H9 (cell line): ENCODE results near the gene FKRP. TPM values are rescaled to one million over a fixed set of nuclear protein-coding genes. Genes with fewer than 3 reads are reported as not detected.

ENCODE experiments used
- DNase-seq: peaks from one replicate; pipeline ENCODE4 v3.0.0-alpha.2; 2017
- H2AFZ ChIP-seq: one replicate; pipeline ENCODE4 v1.6.1; 2013; ENCODE audit warnings: mild to moderate bottlenecking, low read length, control low read depth, moderate library complexity
- H2AK5ac ChIP-seq: 2 replicates; pipeline ENCODE4 v1.6.1; 2013; ENCODE audit warnings: low read length, control low read depth, mixed read lengths; ENCODE audit not compliant: insufficient read length
- H2BK120ac ChIP-seq: one replicate; pipeline ENCODE4 v1.6.1; 2013; ENCODE audit warnings: low read depth, mild to moderate bottlenecking, low read length, control low read depth, inconsistent platforms; ENCODE audit not compliant: poor library complexity, severe bottlenecking
- H2BK12ac ChIP-seq: 2 replicates; pipeline ENCODE4 v1.6.1; 2013; ENCODE audit warnings: low read length, control low read depth, mixed read lengths, low read depth; ENCODE audit not compliant: insufficient read length
- H2BK15ac ChIP-seq: 2 replicates; pipeline ENCODE4 v1.6.1; 2013; ENCODE audit warnings: low read depth, low read length, control low read depth
- H2BK20ac ChIP-seq: one replicate; pipeline ENCODE4 v1.6.1; 2013; ENCODE audit warnings: low read depth, mild to moderate bottlenecking, low read length, control low read depth, inconsistent platforms; ENCODE audit not compliant: poor library complexity, severe bottlenecking
- H2BK5ac ChIP-seq: 2 replicates; pipeline ENCODE4 v1.6.1; 2013; ENCODE audit warnings: low read length, control low read depth, mixed read lengths; ENCODE audit not compliant: insufficient read length
- H3K14ac ChIP-seq: 2 replicates; pipeline ENCODE4 v1.6.1; 2013; ENCODE audit warnings: low read length, control low read depth; ENCODE audit not compliant: insufficient read depth
- H3K18ac ChIP-seq: 2 replicates; pipeline ENCODE4 v1.6.1; 2013; ENCODE audit warnings: low read depth, mild to moderate bottlenecking, mixed read lengths, low read length, control low read depth; ENCODE audit not compliant: insufficient read length
- H3K23ac ChIP-seq: 2 replicates; pipeline ENCODE4 v1.6.1; 2013; ENCODE audit warnings: low read length, control low read depth, mixed read lengths, low read depth; ENCODE audit not compliant: insufficient read length
- H3K23me2 ChIP-seq: 2 replicates; pipeline ENCODE4 v1.6.1; 2013; ENCODE audit warnings: low read depth, mild to moderate bottlenecking, mixed read lengths, low read length, control low read depth; ENCODE audit not compliant: insufficient read length, poor library complexity, severe bottlenecking
- H3K27ac ChIP-seq: 2 replicates; pipeline ENCODE4 v1.5.1; 2013; ENCODE audit warnings: low read length, control low read depth, mixed read lengths, low read depth; ENCODE audit not compliant: insufficient read length
- H3K27me3 ChIP-seq: 2 replicates; pipeline ENCODE4 v1.6.1; 2013; ENCODE audit warnings: low read length, control low read depth, inconsistent platforms; ENCODE audit not compliant: insufficient read depth
- H3K4ac ChIP-seq: 2 replicates; pipeline ENCODE4 v1.6.1; 2013; ENCODE audit warnings: low read depth, mild to moderate bottlenecking, control low read depth, inconsistent platforms, low read length, moderate library complexity
- H3K4me1 ChIP-seq: 2 replicates; pipeline ENCODE4 v1.6.1; 2013; ENCODE audit warnings: low read length, control low read depth, inconsistent platforms; ENCODE audit not compliant: insufficient read depth
- H3K4me2 ChIP-seq: 2 replicates; pipeline ENCODE4 v1.6.1; 2013; ENCODE audit warnings: low read length, control low read depth, mixed read lengths; ENCODE audit not compliant: insufficient read length, insufficient read depth
- H3K56ac ChIP-seq: 2 replicates; pipeline ENCODE4 v1.6.1; 2013; ENCODE audit warnings: low read depth, mild to moderate bottlenecking, mixed read lengths, low read length, control low read depth; ENCODE audit not compliant: insufficient read length
- H3K79me1 ChIP-seq: 2 replicates; pipeline ENCODE4 v1.6.1; 2013; ENCODE audit warnings: low read depth, mild to moderate bottlenecking, moderate library complexity, low read length, control low read depth, inconsistent platforms; ENCODE audit not compliant: insufficient read depth, poor library complexity, severe bottlenecking
- H3K79me2 ChIP-seq: 2 replicates; pipeline ENCODE4 v1.6.1; 2013; ENCODE audit warnings: low read length, control low read depth, inconsistent platforms; ENCODE audit not compliant: insufficient read depth
- H3K9ac ChIP-seq: 2 replicates; pipeline ENCODE4 v1.6.1; 2013; ENCODE audit warnings: low read length, control low read depth, mixed read lengths; ENCODE audit not compliant: insufficient read length; ENCODE audit errors: extremely low read depth
- H3K9me3 ChIP-seq: one replicate; pipeline ENCODE4 v1.6.1; 2013; ENCODE audit warnings: low read depth, low read length, inconsistent platforms; ENCODE audit not compliant: control insufficient read depth
- H3T11ph ChIP-seq: one replicate; pipeline ENCODE4 v1.6.1; 2013; ENCODE audit warnings: mild to moderate bottlenecking, low read length, control low read depth, inconsistent platforms
- H4K20me1 ChIP-seq: one replicate; pipeline ENCODE4 v1.6.1; 2013; ENCODE audit not compliant: control insufficient read depth, insufficient read length, insufficient read depth
- H4K5ac ChIP-seq: 2 replicates; pipeline ENCODE4 v1.6.1; 2013; ENCODE audit warnings: low read depth, mild to moderate bottlenecking, mixed read lengths, low read length, control low read depth; ENCODE audit not compliant: insufficient read length
- H4K8ac ChIP-seq: replicated peaks from 2 replicates; pipeline ENCODE4 v1.6.1; 2013; ENCODE audit warnings: low read length, control low read depth, mixed read lengths, low read depth; ENCODE audit not compliant: insufficient read length
- H4K91ac ChIP-seq: 2 replicates; pipeline ENCODE4 v1.6.1; 2013; ENCODE audit warnings: low read depth, mild to moderate bottlenecking, moderate library complexity, mixed read lengths, low read length, control low read depth; ENCODE audit not compliant: insufficient read length
- H3K27ac Mint-ChIP-seq, 3 experiments: 2 replicates in 2 of 3; 3 replicates in 1 of 3; pipeline ENCODE4 v1.8.0; 2020 to 2021; ENCODE audit warnings: mixed read lengths in 3 of 3, mild to moderate bottlenecking in 1 of 3, moderate library complexity in 1 of 3
- H3K27me3 Mint-ChIP-seq: 2 replicates; pipeline ENCODE4 v1.8.0; 2021; ENCODE audit warnings: low read depth, mild to moderate bottlenecking, moderate library complexity, mixed read lengths
- H3K36me3 Mint-ChIP-seq, 3 experiments: 2 replicates in 2 of 3; 3 replicates in 1 of 3; pipeline ENCODE4 v1.8.0; 2020 to 2021; ENCODE audit warnings: low read depth in 3 of 3, mixed read lengths in 3 of 3; ENCODE audit not compliant: insufficient read depth in 1 of 3
- H3K4me1 Mint-ChIP-seq, 2 experiments: 2 replicates each; pipeline ENCODE4 v1.8.0; 2020; ENCODE audit warnings: mixed read lengths in 2 of 2
- H3K4me3 Mint-ChIP-seq, 2 experiments: 2 replicates in 1 of 2; 3 replicates in 1 of 2; pipeline ENCODE4 v1.8.0; 2020 to 2021; ENCODE audit warnings: mild to moderate bottlenecking in 2 of 2, mixed read lengths in 2 of 2, moderate library complexity in 1 of 2
- H3K9me3 Mint-ChIP-seq, 2 experiments: 2 replicates in 1 of 2; 3 replicates in 1 of 2; pipeline ENCODE4 v1.8.0; 2020; ENCODE audit warnings: mild to moderate bottlenecking in 2 of 2, mixed read lengths in 2 of 2, moderate library complexity in 1 of 2
- WGBS: extraction: QIAGEN DNeasy Blood & Tissue Kit; methylation state at CpG from one replicate; pipeline ENCODE4 v1.1.7; 2013; ENCODE audit warnings: missing lambda C conversion rate, low lambda C conversion rate, mixed read lengths; ENCODE audit not compliant: insufficient read length; ENCODE audit errors: extremely low coverage; 5-methylcytosine and 5-hydroxymethylcytosine counted together
- total RNA-seq: library from RNA; stranded (reverse); gene quantifications from 2 replicates; pipeline ENCODE4 v1.2.1, GENCODE V29; 2021
- TF ChIP-seq, protein P1 (sequence below): fragments of 200-600 bp; sonication (generic); conservative IDR thresholded peaks from 3 replicates; pipeline ENCODE4 v1.8.0; 2021; ENCODE audit warnings: antibody characterized with exemption, mild to moderate bottlenecking

Gene FKRP
- total RNA-seq, 1 experiment from 2014 or later, result 42.2 TPM

DNA sequence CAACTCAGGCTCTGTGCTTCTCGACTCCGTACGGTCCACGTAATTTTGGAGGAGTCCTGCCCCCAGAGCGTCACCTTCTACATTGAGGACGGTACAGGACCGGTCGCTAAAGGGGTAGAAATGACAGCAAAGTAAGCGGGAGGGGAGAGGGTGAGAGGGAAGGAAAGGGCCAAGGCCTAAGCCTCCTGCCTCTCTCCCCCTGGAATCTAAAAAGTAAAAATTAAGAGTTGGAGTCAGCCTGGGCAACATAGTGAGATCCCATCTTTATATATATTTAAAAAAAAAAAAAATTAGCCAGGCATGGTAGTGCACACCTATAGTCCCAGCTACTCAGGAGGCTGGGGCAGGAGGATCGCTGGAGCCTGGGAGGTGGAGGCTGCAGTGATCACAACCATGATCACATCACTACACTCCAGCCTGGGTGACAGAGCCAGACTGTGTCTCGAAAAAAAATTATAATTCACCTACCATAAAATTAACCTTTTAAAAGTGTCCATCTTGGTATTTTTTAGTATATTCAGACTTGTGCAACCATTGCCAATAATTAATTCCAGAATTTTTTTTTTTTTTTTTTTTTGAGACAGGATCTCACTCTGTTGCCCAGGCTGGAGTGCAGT is 29.9 kb downstream of the FKRP start:
- peaks cover 0 to 4% of the 10 kb centered on the region in 2 experiments; a peak in 2 of 4 replicates for H3K4me1 Mint-ChIP-seq
- H2AFZ ChIP-seq, result no peak overlapping the region
- no peaks in the 10 kb centered on the region; a peak in 1 of 5 replicates for H3K9me3 Mint-ChIP-seq
- H3K56ac ChIP-seq, result no peak overlapping the region
- no peak overlapping the region for H2BK12ac ChIP-seq
- no peaks in the 10 kb centered on the region for H3K79me2 ChIP-seq
- H3K27ac Mint-ChIP-seq, result peak overlapping the region in 1 of 3 experiments; percentile 32; a peak in 1 of 7 replicates
- no peak overlapping the region for H4K8ac ChIP-seq
- peaks cover 45 to 66% (median 54%) of the 10 kb centered on the region in 3 experiments for H3K36me3 Mint-ChIP-seq
- H3K27me3 ChIP-seq, result no peaks in the 10 kb centered on the region
- no peak overlapping the region for H2BK120ac ChIP-seq
- no peak overlapping the region for H3K4me2 ChIP-seq
- no peak for DNase-seq
- H3K27ac ChIP-seq, result no peak overlapping the region
- WGBS, result no CpG with 5 or more reads among the region's 11 CpGs
- H4K20me1 ChIP-seq, result no peaks in the 10 kb centered on the region
- no peaks in the 10 kb centered on the region for H3K9me3 ChIP-seq
- H3T11ph ChIP-seq, result no peak overlapping the region
- no peak overlapping the region for H3K4ac ChIP-seq
- no peak overlapping the region for H3K4me3 Mint-ChIP-seq
- H2BK5ac ChIP-seq, result no peak overlapping the region
- no peak overlapping the region for H4K91ac ChIP-seq
- no peak overlapping the region for H2BK20ac ChIP-seq
- no peak overlapping the region for H3K23ac ChIP-seq
- H2BK15ac ChIP-seq, result no peak overlapping the region
- no peaks in the 10 kb centered on the region for H3K79me1 ChIP-seq
- H3K27me3 Mint-ChIP-seq, result no peaks in the 10 kb centered on the region
- no peak overlapping the region for H3K18ac ChIP-seq
- no peak overlapping the region for H3K14ac ChIP-seq
- H4K5ac ChIP-seq, result no peak overlapping the region
- no peaks in the 10 kb centered on the region for H3K23me2 ChIP-seq
- TF ChIP-seq, protein P1, sequence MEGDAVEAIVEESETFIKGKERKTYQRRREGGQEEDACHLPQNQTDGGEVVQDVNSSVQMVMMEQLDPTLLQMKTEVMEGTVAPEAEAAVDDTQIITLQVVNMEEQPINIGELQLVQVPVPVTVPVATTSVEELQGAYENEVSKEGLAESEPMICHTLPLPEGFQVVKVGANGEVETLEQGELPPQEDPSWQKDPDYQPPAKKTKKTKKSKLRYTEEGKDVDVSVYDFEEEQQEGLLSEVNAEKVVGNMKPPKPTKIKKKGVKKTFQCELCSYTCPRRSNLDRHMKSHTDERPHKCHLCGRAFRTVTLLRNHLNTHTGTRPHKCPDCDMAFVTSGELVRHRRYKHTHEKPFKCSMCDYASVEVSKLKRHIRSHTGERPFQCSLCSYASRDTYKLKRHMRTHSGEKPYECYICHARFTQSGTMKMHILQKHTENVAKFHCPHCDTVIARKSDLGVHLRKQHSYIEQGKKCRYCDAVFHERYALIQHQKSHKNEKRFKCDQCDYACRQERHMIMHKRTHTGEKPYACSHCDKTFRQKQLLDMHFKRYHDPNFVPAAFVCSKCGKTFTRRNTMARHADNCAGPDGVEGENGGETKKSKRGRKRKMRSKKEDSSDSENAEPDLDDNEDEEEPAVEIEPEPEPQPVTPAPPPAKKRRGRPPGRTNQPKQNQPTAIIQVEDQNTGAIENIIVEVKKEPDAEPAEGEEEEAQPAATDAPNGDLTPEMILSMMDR, result no peak
- H2AK5ac ChIP-seq, result no peak overlapping the region
- H3K4me1 ChIP-seq, result no peaks in the 10 kb centered on the region
- no peak overlapping the region for H3K9ac ChIP-seq
